Activated effector memory CD4-positive, alpha-beta T cell treated with Interleukin-2 at 50 U/mL for 16 hours (primary cell): Measurements from ENCODE around the gene MARCHF4.
A peak's percentile ranks its signal among the peaks of the same experiment; 100 is the strongest.

ENCODE experiments used
- DNase-seq: peaks from one replicate; pipeline ENCODE4 v3.0.0-alpha.2; 2020

The MARCHF4 gene

GRCh38 chr2:216371721-216372702 is at the start of gene MARCHF4:
Gene MARCHF4 (minus strand): TSS chr2:216372483. CDS start chr2:216370260, 2,223 bp downstream.
- DNase-seq = peak; percentile 52

- no peak for DNase-seq
Measured at GRCh38 chr2:216420367-216421101, 48.3 kb upstream of the MARCHF4 start.

GRCh38 chr2:216418981-216419380 is 46.7 kb upstream of the MARCHF4 start:
- no peak for DNase-seq

GRCh38 chr2:216416571-216417307 is 44.5 kb upstream of the MARCHF4 start:
- no peak for DNase-seq

GRCh38 chr2:216415541-216415940 is 43.3 kb upstream of the MARCHF4 start:
- no peak for DNase-seq

GRCh38 chr2:216414772-216415319 is 42.6 kb upstream of the MARCHF4 start:
- DNase-seq = no peak

GRCh38 chr2:216413882-216414281 is 41.6 kb upstream of the MARCHF4 start:
- DNase-seq = no peak

GRCh38 chr2:216412022-216412999 is 40.0 kb upstream of the MARCHF4 start, which contains the start of gene SMARCAL1:
Gene SMARCAL1 (plus strand): TSS chr2:216412484. CDS start chr2:216414705, 2,221 bp downstream.
- DNase-seq = peak; percentile 97

- no peak for DNase-seq
Measured at GRCh38 chr2:216410550-216410949, 38.3 kb upstream of the MARCHF4 start.

- no peak for DNase-seq
Measured at GRCh38 chr2:216408426-216409290, 36.4 kb upstream of the MARCHF4 start.

- DNase-seq = no peak
Measured at GRCh38 chr2:216406826-216407225, 34.5 kb upstream of the MARCHF4 start.

GRCh38 chr2:216405588-216405987 is 33.3 kb upstream of the MARCHF4 start:
- DNase-seq = no peak

- peak; percentile 14 for DNase-seq
Measured at GRCh38 chr2:216404010-216404618, 31.8 kb upstream of the MARCHF4 start.

GRCh38 chr2:216402751-216403150 is 30.5 kb upstream of the MARCHF4 start:
- DNase-seq = no peak

- DNase-seq = no peak
Measured at GRCh38 chr2:216399621-216400020, 27.3 kb upstream of the MARCHF4 start.

GRCh38 chr2:216394881-216395280 is 22.6 kb upstream of the MARCHF4 start:
- DNase-seq = no peak

- DNase-seq = no peak
Measured at GRCh38 chr2:216392945-216393840, 20.9 kb upstream of the MARCHF4 start.

- DNase-seq = no peak
Measured at GRCh38 chr2:216392018-216392562, 19.8 kb upstream of the MARCHF4 start.
